ENCODE data around the gene SLC16A2. TPM values are rescaled to one million over a fixed set of nuclear protein-coding genes. Genes with fewer than 3 reads are reported as not detected.
"Not testable (repeated sequence)": the region's sequence is repeated elsewhere in the genome, so short reads cannot be mapped to it uniquely, and the experiment has no call there.

The SLC16A2 gene
- total and polyA plus RNA-seq, 2 donors = 12.2 to 16.1 TPM

GRCh38 chrX:74451450-74452198 lies 30.3 kb downstream of the SLC16A2 start:
- no peaks in the 10 kb centered on the region for H3K36me3 ChIP-seq (ENCODE audit: insufficient read depth)
- DNase-seq (ENCODE audit: extremely low spot score) = no peak
- no peaks in the 10 kb centered on the region for H3K4me1 ChIP-seq (ENCODE audit: insufficient read depth)
- no peak overlapping the region for H3K27ac ChIP-seq (ENCODE audit: low read depth)
- 90% methylated on average over 5 of the region's 5 CpGs for WGBS
- H3K4me3 ChIP-seq (ENCODE audit: low read depth, low read length) = no peak overlapping the region

- Histone ChIP-seq H3K27ac (ENCODE audit: low read depth) (no peak overlapping the region), H3K4me3 (ENCODE audit: low read depth, low read length) (no peak overlapping the region), H3K4me1 (ENCODE audit: insufficient read depth) (no peaks in the 10 kb centered on the region), H3K36me3 (ENCODE audit: insufficient read depth) (no peaks in the 10 kb centered on the region)
- WGBS = 96% methylated on average over 2 of the region's 2 CpGs
- no peak for DNase-seq (ENCODE audit: extremely low spot score)
Measured at GRCh38 chrX:74452199-74452481, 30.8 kb downstream of the SLC16A2 start.

- Histone ChIP-seq H3K36me3 (ENCODE audit: insufficient read depth) (no peaks in the 10 kb centered on the region), H3K27ac (ENCODE audit: low read depth) (no peak overlapping the region), H3K4me1 (ENCODE audit: insufficient read depth) (no peaks in the 10 kb centered on the region), H3K4me3 (ENCODE audit: low read depth, low read length) (no peak overlapping the region)
- 80% methylated on average over 7 of the region's 7 CpGs for WGBS
- no peak for DNase-seq (ENCODE audit: extremely low spot score)
Measured at GRCh38 chrX:74453178-74453577, 31.9 kb downstream of the SLC16A2 start.

GRCh38 chrX:74454233-74454632 lies 32.9 kb downstream of the SLC16A2 start:
- WGBS = 98% methylated on average over 3 of the region's 3 CpGs

GRCh38 chrX:74458736-74459135 lies 37.4 kb downstream of the SLC16A2 start:
- H3K4me1 ChIP-seq (ENCODE audit: insufficient read depth) = no peaks in the 10 kb centered on the region
- WGBS = 8% methylated on average over 1 of the region's 1 CpG
- H3K27ac ChIP-seq (ENCODE audit: low read depth) = no peak overlapping the region
- H3K4me3 ChIP-seq (ENCODE audit: low read depth, low read length) = no peak overlapping the region
- no peaks in the 10 kb centered on the region for H3K36me3 ChIP-seq (ENCODE audit: insufficient read depth)
- peak; percentile 21 for DNase-seq (ENCODE audit: extremely low spot score)

More at GRCh38 chrX:74454233-74454632, 32.9 kb downstream of the SLC16A2 start:
- not testable (repeated sequence) for H3K4me1 ChIP-seq (ENCODE audit: insufficient read depth); H3K4me3 ChIP-seq (ENCODE audit: low read depth, low read length); H3K27ac ChIP-seq (ENCODE audit: low read depth); DNase-seq (ENCODE audit: extremely low spot score); H3K36me3 ChIP-seq (ENCODE audit: insufficient read depth)

- H3K4me3 ChIP-seq (ENCODE audit: low read depth, low read length) = no peak overlapping the region
- 59% methylated on average over 4 of the region's 4 CpGs for WGBS
Measured at GRCh38 chrX:74461384-74461783, 40.1 kb downstream of the SLC16A2 start.

GRCh38 chrX:74464722-74465121 lies 43.4 kb downstream of the SLC16A2 start:
- no peak for DNase-seq (ENCODE audit: extremely low spot score)
- Histone ChIP-seq H3K4me3 (ENCODE audit: low read depth, low read length) (no peak overlapping the region), H3K36me3 (ENCODE audit: insufficient read depth) (no peaks in the 10 kb centered on the region), H3K4me1 (ENCODE audit: insufficient read depth) (no peaks in the 10 kb centered on the region), H3K27ac (ENCODE audit: low read depth) (no peak overlapping the region)
- WGBS = 100% methylated on average over 1 of the region's 1 CpG

More at GRCh38 chrX:74461384-74461783, 40.1 kb downstream of the SLC16A2 start:
- Histone ChIP-seq H3K27ac (ENCODE audit: low read depth) (no peak overlapping the region), H3K4me1 (ENCODE audit: insufficient read depth) (no peaks in the 10 kb centered on the region), H3K36me3 (ENCODE audit: insufficient read depth) (no peaks in the 10 kb centered on the region)
- DNase-seq (ENCODE audit: extremely low spot score) = no peak

GRCh38 chrX:74465424-74465823 lies 44.1 kb downstream of the SLC16A2 start:
- Histone ChIP-seq H3K36me3 (ENCODE audit: insufficient read depth) (no peaks in the 10 kb centered on the region), H3K27ac (ENCODE audit: low read depth) (no peak overlapping the region), H3K4me3 (ENCODE audit: low read depth, low read length) (no peak overlapping the region), H3K4me1 (ENCODE audit: insufficient read depth) (no peaks in the 10 kb centered on the region)
- WGBS = 96% methylated on average over 1 of the region's 1 CpG
- no peak for DNase-seq (ENCODE audit: extremely low spot score)

- Histone ChIP-seq H3K4me1 (ENCODE audit: insufficient read depth) (no peaks in the 10 kb centered on the region), H3K36me3 (ENCODE audit: insufficient read depth) (no peaks in the 10 kb centered on the region), H3K4me3 (ENCODE audit: low read depth, low read length) (no peak overlapping the region), H3K27ac (ENCODE audit: low read depth) (no peak overlapping the region)
- no peak for DNase-seq (ENCODE audit: extremely low spot score)
Measured at GRCh38 chrX:74467656-74468055, 46.4 kb downstream of the SLC16A2 start.

GRCh38 chrX:74473116-74473515 lies 51.8 kb downstream of the SLC16A2 start:
- 91% methylated on average over 2 of the region's 2 CpGs for WGBS
- H3K27ac ChIP-seq (ENCODE audit: low read depth); H3K36me3 ChIP-seq (ENCODE audit: insufficient read depth); DNase-seq (ENCODE audit: extremely low spot score); H3K4me3 ChIP-seq (ENCODE audit: low read depth, low read length); H3K4me1 ChIP-seq (ENCODE audit: insufficient read depth): not testable (repeated sequence)

GRCh38 chrX:74490247-74490646 lies 69.0 kb downstream of the SLC16A2 start:
- 100% methylated on average over 1 of the region's 1 CpG for WGBS
- H3K4me1 ChIP-seq (ENCODE audit: insufficient read depth) = no peaks in the 10 kb centered on the region
- no peak overlapping the region for H3K4me3 ChIP-seq (ENCODE audit: low read depth, low read length)
- no peak for DNase-seq (ENCODE audit: extremely low spot score)
- H3K27ac ChIP-seq (ENCODE audit: low read depth) = no peak overlapping the region
- H3K36me3 ChIP-seq (ENCODE audit: insufficient read depth) = no peaks in the 10 kb centered on the region

GRCh38 chrX:74492720-74493201 lies 71.5 kb downstream of the SLC16A2 start:
- 58% methylated on average over 3 of the region's 3 CpGs for WGBS
- Histone ChIP-seq H3K4me1 (ENCODE audit: insufficient read depth) (no peaks in the 10 kb centered on the region), H3K4me3 (ENCODE audit: low read depth, low read length) (no peak overlapping the region), H3K27ac (ENCODE audit: low read depth) (no peak overlapping the region), H3K36me3 (ENCODE audit: insufficient read depth) (no peaks in the 10 kb centered on the region)
- DNase-seq (ENCODE audit: extremely low spot score) = no peak

- no peak overlapping the region for H3K27ac ChIP-seq (ENCODE audit: low read depth)
- WGBS = 86% methylated on average over 3 of the region's 3 CpGs
- no peaks in the 10 kb centered on the region for H3K36me3 ChIP-seq (ENCODE audit: insufficient read depth)
- no peak for DNase-seq (ENCODE audit: extremely low spot score)
- H3K4me3 ChIP-seq (ENCODE audit: low read depth, low read length) = no peak overlapping the region
- H3K4me1 ChIP-seq (ENCODE audit: insufficient read depth) = no peaks in the 10 kb centered on the region
Measured at GRCh38 chrX:74493806-74494205, 72.5 kb downstream of the SLC16A2 start.

GRCh38 chrX:74498924-74499323 lies 77.6 kb downstream of the SLC16A2 start:
- Histone ChIP-seq H3K4me3 (ENCODE audit: low read depth, low read length) (no peak overlapping the region), H3K27ac (ENCODE audit: low read depth) (no peak overlapping the region), H3K4me1 (ENCODE audit: insufficient read depth) (no peaks in the 10 kb centered on the region), H3K36me3 (ENCODE audit: insufficient read depth) (no peaks in the 10 kb centered on the region)
- DNase-seq (ENCODE audit: extremely low spot score) = no peak

- DNase-seq (ENCODE audit: extremely low spot score) = no peak
- H3K4me3 ChIP-seq (ENCODE audit: low read depth, low read length) = no peak overlapping the region
- H3K36me3 ChIP-seq (ENCODE audit: insufficient read depth) = no peaks in the 10 kb centered on the region
- H3K27ac ChIP-seq (ENCODE audit: low read depth) = no peak overlapping the region
- H3K4me1 ChIP-seq (ENCODE audit: insufficient read depth) = no peaks in the 10 kb centered on the region
- WGBS = 81% methylated on average over 2 of the region's 2 CpGs
Measured at GRCh38 chrX:74500067-74500466, 78.8 kb downstream of the SLC16A2 start.
